ENCODE results near the gene IQCN.

IQCN gene

DNA sequence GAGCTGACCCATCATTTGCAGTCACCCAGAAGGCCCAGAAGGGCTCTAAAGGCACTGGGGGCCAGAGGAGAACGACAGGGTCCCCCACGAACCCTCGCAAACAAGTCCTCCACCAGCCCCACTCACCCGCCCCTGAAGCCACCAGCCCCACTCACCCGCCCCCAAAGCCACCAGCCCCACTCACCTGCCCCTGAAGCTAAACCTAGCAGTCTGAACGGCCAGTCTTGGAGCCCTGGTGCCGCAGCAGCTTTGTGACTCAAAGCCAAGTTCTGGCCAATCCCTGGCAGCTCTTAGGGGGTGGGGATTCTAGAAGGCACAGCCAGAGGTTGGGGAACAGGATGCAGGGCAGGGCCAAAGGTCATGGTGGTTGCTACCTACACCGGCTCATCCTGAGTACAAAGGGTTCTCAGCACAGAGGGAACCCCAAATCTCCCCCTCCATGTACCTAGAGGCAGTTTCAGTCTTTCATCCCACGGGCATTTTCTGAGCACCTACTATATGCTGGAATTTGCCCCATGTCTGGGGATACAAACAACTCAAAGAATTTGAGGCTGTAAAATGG is at the start of gene IQCN:
Gene IQCN, minus strand, starts transcription at position 234 of the 562 bp plus-strand sequence. CDS start 4,974 bp downstream, outside the sequence.
- DNase-seq, result no peak

GRCh38 chr19:18322759-18323460 is 48.7 kb upstream of the IQCN start, which contains the start of gene LSM4:
TSS of gene LSM4 (minus strand) at chr19:18323076. CDS start at chr19:18323020, 56 bp downstream.
- peak; percentile 98 for DNase-seq

GRCh38 chr19:18322318-18322758 is 48.1 kb upstream of the IQCN start:
- peak; percentile 22 for DNase-seq

DNA sequence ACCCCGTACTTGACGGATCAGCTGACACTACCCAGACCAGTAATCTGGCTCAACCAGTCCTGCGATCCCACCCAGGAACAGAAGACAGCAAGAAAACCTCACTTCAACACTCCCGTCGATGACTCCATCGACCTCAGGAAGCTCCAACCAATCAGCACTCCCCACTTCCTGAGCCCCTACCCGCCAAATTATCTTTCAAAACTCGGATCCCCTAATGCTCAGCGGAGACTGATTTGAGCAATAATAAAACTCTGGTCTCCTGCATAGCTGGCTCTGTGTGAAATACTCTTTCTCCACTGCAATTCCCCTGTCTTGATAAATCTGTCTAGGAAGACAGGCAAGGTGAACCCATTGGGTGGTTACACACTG is 47.5 kb upstream of the IQCN start:
- DNase-seq, result no peak

GRCh38 chr19:18320865-18321733 is 46.8 kb upstream of the IQCN start:
- DNase-seq, result no peak

DNA sequence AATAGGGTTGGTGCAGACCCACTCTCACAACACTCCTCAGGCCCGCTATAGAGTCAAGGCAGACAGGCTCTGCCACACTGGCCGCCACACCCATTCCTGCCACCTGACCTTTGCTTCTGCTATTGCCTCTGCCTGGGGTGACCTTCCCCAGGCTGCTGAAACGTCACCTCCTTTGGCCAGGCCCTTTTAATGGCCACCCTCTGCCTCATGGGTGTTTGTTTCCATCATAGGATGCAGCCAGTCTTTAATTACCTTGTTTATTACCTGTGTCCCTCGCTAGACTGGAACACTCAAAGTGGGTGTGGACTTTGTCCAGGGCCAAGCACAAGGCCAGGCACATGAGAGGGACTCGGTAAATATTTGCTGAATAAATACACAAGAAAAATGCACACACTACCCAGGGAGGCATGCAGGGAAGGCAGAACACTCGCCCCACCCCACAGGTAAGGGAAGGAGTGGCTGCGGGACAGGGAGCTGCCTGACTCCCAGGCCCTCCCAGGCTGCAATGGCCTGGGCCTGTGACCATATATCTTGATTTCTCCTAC is 45.4 kb upstream of the IQCN start:
- no peak for DNase-seq

GRCh38 chr19:18317961-18318800 is 43.9 kb upstream of the IQCN start:
- no peak for DNase-seq

DNA sequence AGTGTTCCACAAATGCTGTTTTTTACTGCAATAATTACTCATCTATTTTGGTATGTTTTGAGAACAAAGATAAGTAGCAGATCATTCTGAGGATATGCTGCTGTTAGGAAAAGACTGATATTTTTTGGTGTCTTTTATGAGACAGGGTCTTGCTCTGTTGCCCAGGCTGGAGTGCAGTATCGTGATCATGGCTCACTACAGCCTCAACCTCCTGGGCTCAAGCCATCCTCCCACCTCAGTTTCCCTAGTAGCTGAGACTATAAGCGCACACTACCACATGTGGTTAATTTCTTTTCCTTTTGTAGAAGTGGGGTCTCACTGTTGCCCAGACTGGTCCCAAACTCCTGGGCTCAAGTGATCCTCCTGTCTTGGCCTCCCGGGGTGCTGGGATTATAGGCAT is 39.1 kb upstream of the IQCN start:
- no peak for DNase-seq

- no peak for DNase-seq
These were observed 37.9 kb upstream of the IQCN start for GRCh38 chr19:18312092-18312534.

GRCh38 chr19:18311502-18312091 is 37.3 kb upstream of the IQCN start:
- DNase-seq, result no peak

DNA sequence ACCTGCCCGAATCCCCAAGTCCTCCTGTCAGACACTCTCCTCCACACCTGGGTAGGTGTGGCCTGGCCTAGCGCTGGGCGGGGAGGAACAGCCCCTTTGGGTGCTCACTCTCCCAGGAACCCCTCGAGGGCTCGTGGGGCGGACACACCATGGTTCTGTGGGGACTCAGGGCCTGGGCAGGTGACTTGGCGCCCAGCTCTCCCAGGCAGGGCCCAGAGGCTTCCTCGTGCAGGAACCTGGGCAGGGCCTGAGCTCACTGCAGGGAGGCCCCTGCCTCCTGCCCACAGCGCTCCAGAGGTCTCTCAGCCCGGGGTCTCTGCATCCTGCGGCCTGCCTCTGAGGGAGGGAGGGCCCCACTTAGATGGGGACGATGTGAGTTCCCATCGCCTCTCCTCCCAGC is 36.7 kb upstream of the IQCN start:
- no peak for DNase-seq

- DNase-seq, result no peak
These were observed 36.1 kb upstream of the IQCN start for GRCh38 chr19:18310118-18310909.

- no peak for DNase-seq
These were observed 35.3 kb upstream of the IQCN start for GRCh38 chr19:18309525-18310064.

DNA sequence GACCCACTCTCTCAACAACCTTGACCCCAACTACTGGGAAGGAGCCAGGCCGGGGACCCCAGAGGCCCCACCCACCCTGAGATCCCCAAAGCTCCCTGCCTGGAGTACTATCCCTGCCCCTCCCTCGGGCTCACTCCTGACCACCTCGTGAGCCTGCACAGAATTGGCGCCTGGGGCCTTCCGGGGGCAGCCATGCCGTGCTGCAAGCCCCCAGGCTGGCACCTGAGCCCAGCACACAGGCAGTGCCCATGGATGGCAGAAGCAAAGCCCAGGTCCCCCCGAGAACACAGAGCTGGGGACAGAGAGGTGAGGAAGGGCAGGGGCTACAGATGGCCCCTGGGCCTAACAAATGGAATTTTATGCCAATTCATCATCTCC is 34.7 kb upstream of the IQCN start:
- DNase-seq, result no peak

GRCh38 chr19:18308051-18308947 is 34.0 kb upstream of the IQCN start:
- DNase-seq, result no peak

DNA sequence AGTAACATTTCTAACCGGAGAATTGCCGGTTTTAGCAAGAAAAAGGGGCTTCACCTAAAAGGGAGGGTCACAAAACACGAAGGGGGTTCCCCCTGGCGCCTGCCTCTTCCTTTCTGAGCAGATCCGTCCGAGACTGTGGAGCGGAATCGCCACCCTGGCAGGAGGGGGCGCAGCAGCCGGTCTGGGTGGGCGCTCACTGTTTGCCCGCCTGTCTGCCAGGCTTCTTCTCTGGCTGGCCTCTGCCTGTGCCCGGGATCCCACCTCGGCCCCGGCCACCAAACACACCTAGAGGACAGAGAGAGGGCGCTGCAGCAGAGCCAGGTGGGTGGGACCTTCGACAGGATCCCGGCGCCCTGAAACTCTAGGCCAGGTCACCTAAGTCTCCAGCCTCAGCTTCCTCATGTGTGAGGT is 33.0 kb upstream of the IQCN start:
- no peak for DNase-seq

DNA sequence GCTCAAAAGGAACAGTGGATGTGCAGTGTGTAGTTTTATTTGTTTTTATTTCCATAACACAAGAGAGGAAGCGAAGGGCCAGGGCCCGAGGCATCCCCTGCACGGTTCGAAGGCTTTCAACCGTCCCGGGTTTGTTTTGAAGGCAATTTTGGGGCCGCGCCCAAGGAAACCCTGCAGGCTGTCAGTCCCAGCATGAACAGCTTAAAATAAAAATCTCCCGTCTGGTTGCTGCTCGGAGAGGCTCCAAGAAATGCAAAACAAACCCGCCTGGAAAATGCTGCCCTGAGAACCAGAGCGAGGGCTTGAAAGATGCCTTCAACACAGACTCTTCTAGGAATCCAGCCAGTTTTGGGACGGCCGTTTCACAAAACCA is 32.6 kb upstream of the IQCN start:
- DNase-seq, result no peak

- no peak for DNase-seq
These were observed 32.1 kb upstream of the IQCN start for GRCh38 chr19:18306209-18306887.

Data from NCI-H2171 treated with DMSO at 0.1 percent for 48 hours (cell line).